Brain pericyte (primary cell): ENCODE results near the gene KCTD16.

Source experiments
- DNase-seq: peaks from one replicate; pipeline ENCODE4 v3.0.0-alpha.2; 2012; ENCODE audit warnings: low read depth, low spot score

Gene KCTD16

DNA sequence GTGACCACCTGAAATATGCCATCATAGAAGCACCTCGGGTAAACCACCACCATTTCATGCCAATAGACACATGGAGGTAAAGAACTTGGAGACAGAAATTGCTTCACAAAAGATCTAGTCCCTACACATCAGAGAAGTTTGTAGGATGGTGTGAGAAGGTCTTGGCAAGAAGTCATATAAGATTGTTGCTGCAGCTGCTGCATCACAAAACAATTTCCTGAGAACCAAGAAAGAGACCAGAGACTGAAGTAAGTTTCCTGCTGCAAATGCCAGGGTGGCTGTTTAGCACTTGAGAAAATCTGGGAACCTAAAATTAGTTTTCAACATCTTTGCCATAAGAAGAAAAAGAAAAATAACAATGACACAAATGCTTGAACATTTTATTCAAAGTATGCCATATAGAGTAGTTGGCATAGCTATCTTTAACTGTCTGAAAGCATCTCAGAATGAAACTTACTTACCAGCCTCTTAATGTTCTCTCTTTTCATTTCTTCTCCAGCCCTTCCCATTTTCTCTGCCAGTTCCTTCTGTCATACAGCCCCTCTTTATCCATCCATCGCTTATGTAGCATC is 114.3 kb downstream of the KCTD16 start:
- no peak for DNase-seq

DNA sequence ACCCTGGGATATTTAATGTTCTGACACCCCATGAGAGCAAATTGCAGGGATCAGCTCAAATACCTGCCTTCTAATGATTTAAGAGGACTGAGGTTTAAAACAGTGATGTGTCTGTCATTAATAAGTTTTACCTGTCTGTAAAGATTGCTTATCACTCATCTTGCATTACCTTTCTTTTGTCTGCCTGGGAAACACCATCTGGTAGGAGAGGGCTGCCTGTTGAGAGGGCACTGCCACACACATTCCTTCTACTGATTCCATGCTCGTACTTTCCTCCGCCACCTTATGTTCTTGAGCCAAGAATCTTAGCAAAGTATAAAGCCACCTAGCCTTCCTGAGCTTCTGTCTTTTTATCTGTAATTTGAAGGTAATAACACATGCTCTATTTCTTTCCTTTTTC is 118.6 kb downstream of the KCTD16 start:
- no peak for DNase-seq

DNA sequence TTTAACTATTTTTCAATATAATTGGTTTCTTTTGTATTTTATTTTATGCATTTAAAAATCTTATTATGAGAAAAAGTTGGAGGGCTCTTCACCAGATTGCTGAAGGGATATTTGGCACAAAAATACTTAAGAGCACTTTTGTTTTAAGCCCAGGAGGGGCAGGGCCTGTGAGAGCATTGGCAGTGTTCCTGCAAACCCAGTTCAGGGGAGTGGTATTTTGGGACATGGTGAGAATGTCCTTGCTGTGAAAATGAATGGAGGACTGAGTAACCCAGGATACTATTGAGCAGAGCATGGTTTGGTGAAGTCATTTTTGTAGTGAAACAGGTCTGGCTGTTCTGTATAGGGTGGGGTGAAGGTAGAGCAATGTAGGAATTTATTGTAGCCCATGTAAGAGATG is 121.4 kb downstream of the KCTD16 start:
- no peak for DNase-seq

DNA sequence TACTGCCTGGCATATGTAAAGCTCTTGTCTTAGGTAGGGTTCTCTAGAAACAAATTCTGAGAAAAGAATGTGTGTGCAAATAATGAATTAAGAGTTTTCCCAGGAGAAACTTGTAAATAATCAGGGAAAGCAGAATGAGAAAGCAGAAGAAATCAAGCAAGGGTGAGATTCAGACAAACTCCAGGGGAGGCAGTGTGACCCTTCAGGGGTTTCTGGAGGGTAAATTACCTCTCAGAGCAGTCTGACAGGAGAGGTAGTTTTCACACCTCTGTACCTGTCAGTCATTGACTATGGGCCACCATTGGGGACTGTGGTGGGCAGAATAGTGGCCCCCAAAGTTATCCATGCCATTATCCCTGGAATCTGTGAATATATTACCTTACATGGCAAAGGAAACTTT is 124.6 kb downstream of the KCTD16 start:
- no peak for DNase-seq

DNA sequence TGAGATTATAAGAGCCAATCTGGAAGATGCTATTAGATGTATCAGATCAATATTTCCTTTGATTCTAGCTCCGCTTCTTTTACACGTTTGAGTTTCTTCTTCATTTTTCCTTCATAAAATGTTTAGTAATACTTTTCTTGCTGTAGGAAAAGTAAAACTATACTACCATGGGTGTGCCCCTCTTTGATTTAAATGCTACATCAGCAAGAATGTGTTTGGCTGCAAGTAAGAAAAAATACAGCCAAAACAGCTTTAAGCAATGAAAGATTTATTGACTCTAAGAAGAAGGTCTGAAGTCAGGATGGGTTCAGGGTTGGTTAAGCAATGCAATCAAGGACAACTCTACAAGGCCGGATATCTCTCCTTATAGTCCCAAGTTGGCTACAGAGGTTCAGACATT is 126.4 kb downstream of the KCTD16 start:
- DNase-seq, result no peak

DNA sequence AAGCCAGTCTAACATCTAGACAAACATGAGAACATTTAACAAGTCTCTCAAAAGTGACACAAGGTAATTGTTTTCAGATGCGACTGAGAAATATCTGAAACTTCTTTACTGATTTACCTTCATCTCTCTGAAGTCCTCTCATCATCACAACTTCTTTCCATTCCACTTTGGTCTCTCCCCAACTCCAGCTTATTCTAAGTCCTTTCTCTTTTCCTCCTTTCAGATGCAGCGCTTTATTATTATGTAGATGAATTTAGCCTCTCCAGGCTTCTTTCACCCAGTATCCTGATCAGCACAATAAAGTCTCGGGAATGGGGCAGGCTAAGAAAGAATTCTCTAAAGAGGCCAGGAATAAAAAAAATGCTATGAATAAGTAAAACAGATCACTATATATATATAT is 128.0 kb downstream of the KCTD16 start:
- no peak for DNase-seq

DNA sequence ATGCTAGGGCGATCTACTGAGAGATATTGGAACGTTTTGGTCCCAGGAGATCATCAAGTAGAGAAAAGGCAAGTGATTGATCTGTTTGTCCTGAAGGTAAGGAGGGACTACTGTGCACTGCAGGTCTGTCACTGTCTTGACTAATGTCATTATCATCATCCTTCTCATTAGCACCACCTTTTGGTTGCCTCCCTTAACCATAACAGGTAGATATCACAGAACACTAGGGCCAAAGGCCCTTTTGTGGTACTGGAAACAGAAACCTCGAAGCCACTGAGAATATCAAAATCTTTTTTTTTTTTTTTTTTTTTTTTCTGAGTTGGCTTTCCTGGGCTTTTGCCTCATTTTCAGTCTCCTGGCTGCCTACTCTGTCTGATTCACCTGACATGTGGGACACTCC is 134.0 kb downstream of the KCTD16 start:
- DNase-seq, result no peak

DNA sequence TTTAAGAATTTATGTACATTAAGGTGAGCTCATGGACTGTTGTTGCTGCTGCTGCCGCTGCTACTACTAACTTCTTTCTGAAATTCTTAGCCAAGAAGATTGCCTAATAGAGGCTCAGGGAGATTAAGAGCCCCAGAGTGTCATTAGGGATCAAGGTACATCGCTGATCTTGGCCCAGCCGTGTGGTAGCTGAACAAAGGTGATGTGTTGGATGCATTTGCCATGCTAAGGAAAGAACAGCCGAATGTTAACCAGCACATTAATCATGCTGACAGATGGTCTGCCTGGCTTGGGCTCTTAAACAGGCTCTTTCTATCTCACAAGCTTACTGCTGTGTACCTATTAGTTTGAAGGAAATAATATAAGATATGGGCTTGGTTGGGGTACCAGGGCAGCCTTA is 137.1 kb downstream of the KCTD16 start:
- DNase-seq, result no peak

DNA sequence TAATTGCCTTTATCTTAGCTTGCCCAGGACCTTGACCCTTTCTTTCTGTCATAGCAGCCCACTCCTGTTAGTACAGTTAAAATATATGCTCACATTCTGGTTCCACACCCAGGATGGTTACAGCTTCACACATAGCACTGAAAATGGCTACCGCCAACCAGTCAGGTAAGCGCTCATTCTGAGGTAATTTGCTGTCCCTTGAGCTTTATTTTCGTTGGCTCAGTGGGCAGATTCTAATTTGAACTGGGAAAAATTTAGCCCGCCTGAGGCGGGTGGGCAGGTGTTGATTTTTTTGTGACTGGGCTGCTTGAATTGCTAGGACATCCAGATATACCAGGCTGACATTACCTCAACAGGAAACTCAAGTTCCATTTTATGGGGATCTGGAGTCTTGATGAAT is 137.5 kb downstream of the KCTD16 start:
- DNase-seq, result no peak

DNA sequence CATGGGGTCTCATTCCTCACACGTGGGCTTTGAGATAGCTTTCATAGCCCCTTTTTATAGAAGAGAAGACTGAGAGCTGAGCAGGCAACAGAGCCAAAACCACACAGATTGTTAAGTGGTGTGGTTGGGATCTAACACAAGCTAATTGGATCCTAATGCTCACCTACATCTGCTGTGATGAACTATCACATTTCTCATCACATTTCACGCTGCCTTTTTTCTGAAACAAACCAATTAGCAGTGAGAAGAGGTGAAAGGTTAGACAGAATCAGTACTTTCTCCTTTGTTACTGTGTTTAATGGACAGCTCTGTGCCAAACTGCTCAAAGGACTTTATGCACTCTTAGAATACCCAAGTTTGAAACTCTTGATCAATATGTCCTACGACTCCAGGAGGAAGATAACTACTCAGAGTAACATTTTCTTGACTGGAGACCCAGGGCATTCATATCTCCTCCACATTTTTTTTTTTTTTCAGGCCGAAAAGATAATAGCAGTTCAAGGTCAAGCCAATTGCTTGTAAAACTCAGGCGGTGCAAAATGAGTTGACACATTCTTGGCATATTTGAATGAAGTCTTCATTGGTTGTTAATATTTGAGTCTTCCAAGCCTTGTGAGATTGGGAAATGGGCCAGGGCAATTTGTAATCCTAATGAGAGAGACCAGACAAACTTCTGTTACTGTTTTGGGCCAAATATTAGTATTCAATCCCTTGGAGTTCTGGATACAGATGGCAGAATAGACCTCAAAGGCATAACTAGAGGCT is 138.4 kb downstream of the KCTD16 start:
- DNase-seq, result no peak

DNA sequence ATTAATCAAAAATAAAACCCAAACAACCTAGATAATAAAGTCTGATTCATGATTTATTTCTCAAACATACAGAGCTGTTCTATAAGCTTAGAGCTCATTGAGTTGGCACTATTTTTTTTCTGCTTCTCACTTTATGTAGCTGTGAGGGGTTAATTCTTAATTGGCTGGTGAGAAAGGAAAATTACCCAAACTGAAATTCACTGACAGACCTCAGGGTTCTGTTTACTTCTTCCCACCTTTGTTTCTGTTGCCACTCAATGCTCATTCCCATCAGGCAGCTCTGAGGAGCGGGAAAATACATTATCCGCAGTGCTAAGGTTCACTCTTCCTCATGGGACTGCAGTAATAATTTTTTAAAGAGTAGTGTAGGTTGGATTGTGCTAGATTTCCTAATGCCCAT is 139.9 kb downstream of the KCTD16 start:
- DNase-seq, result no peak

DNA sequence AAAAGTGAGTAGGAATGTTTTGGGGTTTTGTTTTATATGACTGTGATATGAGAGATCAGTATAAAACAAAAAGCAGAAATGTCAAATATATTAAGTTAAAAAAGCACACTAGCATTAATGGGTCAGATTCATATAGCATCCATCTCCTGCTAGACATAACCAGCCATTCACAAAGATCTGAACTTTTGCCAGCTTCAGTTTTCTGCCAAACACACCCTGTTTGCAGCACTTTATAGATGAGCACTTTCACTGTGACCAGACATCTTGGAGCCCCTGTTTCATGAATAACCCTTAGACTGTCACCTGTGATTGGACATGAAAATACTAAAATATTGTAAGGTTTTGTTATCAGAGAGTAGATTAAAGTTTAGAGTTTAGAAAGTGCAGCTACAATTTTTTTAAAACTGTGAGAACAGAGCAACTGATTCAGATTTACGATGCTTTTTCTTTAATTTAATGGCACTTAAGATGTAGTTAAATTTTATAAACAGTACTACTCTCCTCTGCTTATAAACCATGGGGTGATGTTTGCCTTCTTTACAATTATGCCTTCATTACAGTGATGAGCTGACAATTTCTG is 142.6 kb downstream of the KCTD16 start:
- no peak for DNase-seq

DNA sequence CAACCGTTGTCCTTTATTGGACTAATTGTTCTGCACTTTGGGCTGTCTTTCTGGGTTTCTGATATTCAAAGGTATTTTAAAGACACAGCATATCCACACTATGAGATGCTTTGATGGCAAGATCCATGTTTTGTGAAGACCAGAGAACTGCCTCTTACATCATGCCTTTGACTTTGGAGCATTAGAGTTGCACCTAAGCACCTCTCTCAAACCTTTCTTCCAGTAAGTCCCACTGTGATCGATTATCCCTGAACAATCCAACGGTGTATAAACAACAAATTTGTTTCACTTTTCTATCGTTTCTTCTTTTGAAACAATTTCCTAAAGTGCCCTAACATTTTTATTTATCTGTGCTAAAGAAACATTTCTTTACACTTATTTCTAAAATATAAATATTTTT is 144.4 kb downstream of the KCTD16 start:
- no peak for DNase-seq

DNA sequence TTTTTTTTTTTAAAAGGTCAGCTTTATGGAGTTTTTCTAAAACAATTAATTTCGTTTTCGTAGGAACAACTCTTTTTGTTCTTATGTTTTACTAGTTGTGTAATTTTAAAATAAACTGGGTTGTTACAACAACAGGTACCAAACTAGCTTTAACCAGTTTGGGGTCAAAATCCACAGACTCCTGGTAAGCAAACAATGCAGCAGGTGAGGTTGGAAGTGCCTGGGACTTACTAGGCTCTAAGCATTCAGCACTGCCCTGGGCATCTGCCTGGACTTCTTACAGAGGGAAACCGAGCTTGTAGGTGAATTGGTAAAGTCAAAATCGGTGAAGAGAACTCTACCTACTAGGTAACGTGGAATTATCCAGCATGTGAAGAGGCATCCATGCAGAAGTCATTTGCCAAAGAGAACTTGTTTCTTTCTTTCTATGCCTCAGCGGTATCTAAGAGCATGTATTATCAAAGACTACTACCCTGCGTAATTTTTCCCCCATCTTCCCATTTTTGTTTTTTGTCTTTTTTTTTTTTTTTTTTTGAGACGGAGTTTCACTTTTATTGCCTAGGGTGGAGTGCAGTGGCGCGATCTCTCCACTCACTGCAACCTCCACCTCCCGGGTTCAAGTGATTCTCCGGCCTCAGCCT is 145.4 kb downstream of the KCTD16 start:
- DNase-seq, result no peak

DNA sequence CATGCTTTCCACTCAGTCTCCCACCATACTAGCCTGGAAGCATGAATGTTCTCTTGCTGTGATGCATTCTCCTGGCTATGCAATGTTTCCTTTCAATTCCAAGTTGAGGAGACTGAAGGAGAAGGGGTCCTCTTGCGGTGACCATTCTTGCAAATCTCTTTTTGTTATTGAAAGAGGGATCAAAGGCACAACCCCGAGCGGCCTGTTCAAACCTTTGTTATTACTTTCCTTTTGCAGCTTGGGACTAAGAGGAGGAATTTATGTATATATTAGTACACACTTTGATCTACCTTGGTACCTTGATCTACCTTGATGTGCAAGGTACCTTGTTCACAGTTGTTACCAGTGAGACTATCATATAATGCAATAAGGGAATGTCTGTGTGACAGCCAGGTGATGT is 147.3 kb downstream of the KCTD16 start:
- no peak for DNase-seq

DNA sequence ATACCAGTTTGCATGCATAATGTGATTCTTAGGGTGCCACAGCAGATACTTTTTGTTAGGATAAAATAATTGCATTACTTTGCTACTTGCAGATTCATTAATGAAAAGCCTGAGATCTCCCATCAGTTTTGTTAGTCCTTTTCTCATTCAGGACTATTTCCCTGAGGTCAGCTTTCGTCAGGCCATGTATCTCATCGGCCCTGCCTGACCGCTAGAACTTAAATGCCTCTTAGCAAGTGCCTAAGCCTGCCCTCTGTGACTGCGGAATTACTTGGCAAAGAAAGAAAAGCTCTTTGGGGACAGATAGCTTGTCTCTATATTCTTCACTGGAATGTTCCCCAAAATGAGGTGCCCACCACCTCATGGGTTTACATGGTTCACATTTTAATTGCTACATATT is 147.8 kb downstream of the KCTD16 start:
- DNase-seq, result no peak

DNA sequence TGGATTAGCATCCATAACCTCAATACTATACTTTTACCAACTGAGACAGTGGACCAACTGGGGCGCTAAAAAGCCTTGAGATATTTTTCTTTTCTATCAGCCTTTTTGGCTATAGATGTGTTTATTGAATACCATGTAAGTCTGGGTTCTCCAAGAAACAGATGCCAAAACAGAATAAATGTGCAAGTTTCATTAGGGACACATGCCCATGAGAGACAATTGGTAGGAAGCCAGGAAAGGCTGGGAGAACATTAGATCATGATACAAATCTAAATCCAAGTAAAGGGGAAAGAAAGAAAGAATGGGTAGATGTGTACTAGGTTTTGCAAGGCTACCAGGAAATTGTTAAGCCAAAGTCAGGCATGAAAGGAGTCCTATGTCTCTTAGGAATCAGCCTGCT is 152.5 kb downstream of the KCTD16 start:
- DNase-seq, result no peak

DNA sequence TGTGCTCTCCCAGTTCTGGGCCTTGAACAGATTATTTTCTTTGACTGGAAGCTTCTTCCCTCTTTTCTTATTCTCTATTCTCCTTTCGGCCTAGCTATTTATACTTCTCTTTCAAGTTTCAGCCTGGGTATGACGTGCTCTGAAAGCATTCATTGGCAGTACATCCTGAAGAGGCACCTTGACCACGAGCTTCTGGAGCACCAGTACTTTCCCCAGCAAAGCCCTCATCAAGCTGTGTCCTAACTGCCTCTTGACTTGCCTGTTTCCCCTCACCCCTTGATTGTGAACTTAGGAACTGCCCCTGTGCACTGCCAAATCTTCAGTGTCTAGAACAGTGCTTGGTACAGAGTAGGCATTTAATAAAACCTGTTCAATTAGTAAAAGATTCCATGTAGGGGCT is 154.9 kb downstream of the KCTD16 start:
- DNase-seq, result no peak

DNA sequence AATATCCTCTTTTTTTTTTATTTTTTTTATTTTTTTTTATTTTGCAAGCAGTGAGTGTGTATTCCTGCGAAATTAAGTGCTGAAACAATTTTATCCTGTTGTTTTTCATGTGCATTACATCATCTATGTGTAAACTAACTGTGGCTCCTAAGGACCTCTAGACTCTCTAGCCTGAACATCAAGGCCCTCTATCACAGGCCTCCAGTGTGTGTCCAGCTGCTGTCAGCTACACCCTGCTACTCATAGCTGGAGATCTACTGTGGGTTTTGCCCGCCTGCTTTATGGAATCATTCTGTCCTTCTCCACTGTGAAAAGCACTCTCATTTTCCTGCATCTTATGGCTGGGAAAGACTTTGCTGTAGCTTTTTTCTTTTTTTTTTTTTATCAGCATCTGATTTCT is 157.8 kb downstream of the KCTD16 start:
- DNase-seq, result no peak

DNA sequence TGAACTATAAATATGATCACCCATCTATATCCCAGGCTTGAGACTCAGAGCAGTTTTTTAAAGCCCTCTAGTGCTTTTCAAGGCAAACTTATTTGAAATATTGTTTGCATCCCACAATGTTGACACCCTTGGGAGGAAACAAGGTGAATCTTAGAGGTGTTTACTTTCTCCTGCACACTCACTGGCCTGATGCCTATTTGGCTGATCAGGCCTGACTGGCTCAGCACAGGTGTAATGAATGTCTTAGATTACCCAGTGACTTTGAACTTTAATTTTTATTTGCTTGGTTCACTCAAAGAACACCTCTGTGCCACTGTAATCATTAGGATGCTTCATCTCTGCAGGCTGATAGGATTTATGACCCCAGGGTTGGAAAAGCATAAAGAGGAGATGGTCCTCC is 158.3 kb downstream of the KCTD16 start:
- DNase-seq, result no peak

DNA sequence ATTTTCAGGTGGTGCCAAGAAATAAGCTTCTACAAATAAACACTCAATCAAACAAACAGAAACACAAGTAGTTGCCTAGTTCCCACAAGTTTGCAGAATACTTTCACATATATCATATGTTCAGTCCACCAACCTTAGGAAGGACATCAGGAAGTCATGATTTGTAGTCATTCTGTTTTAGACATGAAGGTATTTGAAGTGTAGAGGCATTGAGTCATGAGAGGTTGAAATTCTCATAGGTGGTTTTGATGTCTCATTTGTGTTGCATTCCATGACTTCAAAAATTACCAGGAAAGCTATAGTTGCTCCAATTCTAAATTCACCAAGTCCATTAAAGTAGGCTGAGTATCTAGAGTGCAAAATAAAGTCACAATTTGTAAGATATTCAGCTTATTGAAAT is 159.0 kb downstream of the KCTD16 start:
- no peak for DNase-seq

DNA sequence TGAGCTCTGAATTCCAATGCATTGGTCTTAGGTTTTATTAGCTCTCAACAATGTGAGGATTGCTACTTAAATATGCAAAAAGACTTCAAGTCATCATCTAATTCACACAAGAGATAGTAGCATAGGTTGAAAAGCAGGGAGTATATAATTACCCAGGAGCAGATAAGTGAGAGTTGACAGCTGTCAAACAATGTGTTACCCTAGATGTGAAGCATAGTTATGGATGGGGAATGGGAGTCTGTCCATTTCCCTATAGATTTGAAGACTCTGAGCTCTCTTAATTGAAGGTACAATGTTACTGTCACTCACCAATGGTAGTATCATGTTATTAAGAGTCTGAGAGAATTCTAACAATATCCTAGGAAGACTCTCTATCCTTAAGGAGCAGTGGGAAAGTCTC is 160.7 kb downstream of the KCTD16 start:
- DNase-seq, result no peak

DNA sequence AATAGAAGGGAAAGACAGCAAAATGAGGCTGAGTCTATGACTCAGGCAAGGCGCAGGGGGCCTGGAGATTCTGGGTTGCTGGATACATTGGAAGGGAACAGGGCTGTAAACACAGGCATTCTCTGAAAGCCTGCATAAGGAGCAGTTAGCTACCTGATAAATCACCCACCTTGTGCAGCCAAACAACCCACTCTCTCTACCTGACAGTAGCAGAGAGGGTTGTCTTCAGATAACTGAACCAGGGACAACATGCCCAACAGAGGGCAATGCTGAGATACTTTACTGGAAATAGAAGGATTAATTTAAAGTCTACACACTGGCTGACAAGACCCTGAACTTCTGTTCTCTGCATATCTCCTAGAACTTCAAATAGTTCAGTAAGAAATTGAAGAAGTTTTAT is 161.6 kb downstream of the KCTD16 start:
- DNase-seq, result no peak
